Astrocyte (in vitro differentiated cells and primary cell): ENCODE measurements around the gene PSMD5. TPM values are rescaled to one million over a fixed set of nuclear protein-coding genes. Genes with fewer than 3 reads are reported as not detected.
A peak's percentile ranks its signal among the peaks of the same experiment; 100 is the strongest.

Experiments used
- DNase-seq: peaks from one replicate; pipeline ENCODE4 v3.0.0-alpha.2; 2010; ENCODE audit warnings: low read depth
- FAIRE-seq: peaks from 2 replicates; lab custom pipeline; 2011; peaks lifted over from hg19 to GRCh38; lab: Jason Lieb, UNC
- H2AFZ ChIP-seq: 2 replicates; pipeline ENCODE4 v1.6.0; 2012; ENCODE audit warnings: low read depth, low read length, inconsistent platforms
- H3K27ac ChIP-seq: 2 replicates; pipeline ENCODE4 v1.5.1; 2011; ENCODE audit warnings: low read depth, low read length, inconsistent platforms
- H3K27me3 ChIP-seq: 2 replicates; pipeline ENCODE4 v1.6.0; 2011; ENCODE audit warnings: low read length, inconsistent platforms; ENCODE audit not compliant: insufficient read depth
- H3K36me3 ChIP-seq: 2 replicates; pipeline ENCODE4 v1.5.1; 2011; ENCODE audit warnings: low read length, inconsistent platforms; ENCODE audit not compliant: insufficient read depth
- H3K4me1 ChIP-seq: 2 replicates; pipeline ENCODE4 v1.5.1; 2011; ENCODE audit warnings: low read length, inconsistent platforms; ENCODE audit not compliant: insufficient read depth
- H3K4me2 ChIP-seq: 2 replicates; pipeline ENCODE4 v1.6.0; 2012; ENCODE audit warnings: low read length, inconsistent platforms
- H3K4me3 ChIP-seq: 2 replicates; pipeline ENCODE4 v1.5.1; 2011; ENCODE audit warnings: low read depth, mild to moderate bottlenecking, low read length, inconsistent platforms; ENCODE audit not compliant: insufficient read depth
- H3K79me2 ChIP-seq: 2 replicates; pipeline ENCODE4 v1.6.0; 2012; ENCODE audit warnings: mild to moderate bottlenecking, low read length, inconsistent platforms; ENCODE audit not compliant: insufficient read depth
- H3K9ac ChIP-seq: 2 replicates; pipeline ENCODE4 v1.6.0; 2012; ENCODE audit warnings: mild to moderate bottlenecking, low read length, inconsistent platforms
- H3K9me3 ChIP-seq: 2 replicates; pipeline ENCODE4 v1.5.1; 2012; ENCODE audit warnings: low read depth, mild to moderate bottlenecking, low read length, inconsistent platforms; ENCODE audit not compliant: insufficient read depth
- H4K20me1 ChIP-seq: 2 replicates; pipeline ENCODE4 v1.6.0; 2012; ENCODE audit warnings: low read length, inconsistent platforms; ENCODE audit not compliant: insufficient read depth
- H3K27ac Mint-ChIP-seq: one replicate; pipeline ENCODE4 v1.8.0; 2021; ENCODE audit warnings: mild to moderate bottlenecking, mixed read lengths; ENCODE audit not compliant: unreplicated experiment
- H3K27me3 Mint-ChIP-seq: one replicate; pipeline ENCODE4 v1.8.0; 2021; ENCODE audit warnings: low read depth, mixed read lengths; ENCODE audit not compliant: unreplicated experiment
- H3K36me3 Mint-ChIP-seq: one replicate; pipeline ENCODE4 v1.8.0; 2021; ENCODE audit warnings: low read depth, mixed read lengths; ENCODE audit not compliant: unreplicated experiment
- H3K4me1 Mint-ChIP-seq: one replicate; pipeline ENCODE4 v1.8.0; 2021; ENCODE audit warnings: low read depth, mixed read lengths; ENCODE audit not compliant: unreplicated experiment
- H3K4me3 Mint-ChIP-seq: one replicate; pipeline ENCODE4 v1.8.0; 2021; ENCODE audit warnings: mild to moderate bottlenecking, moderate library complexity, mixed read lengths; ENCODE audit not compliant: unreplicated experiment
- H3K9me3 Mint-ChIP-seq: one replicate; pipeline ENCODE4 v1.8.0; 2021; ENCODE audit warnings: mild to moderate bottlenecking, mixed read lengths; ENCODE audit not compliant: unreplicated experiment
- EZH2 ChIP-seq: IDR thresholded peaks from 2 replicates; pipeline ENCODE4 v1.6.1; 2012; ENCODE audit warnings: mild to moderate bottlenecking, low read length, inconsistent platforms; ENCODE audit not compliant: insufficient read depth
- total RNA-seq: library from RNA; stranded (reverse); gene quantifications from 2 replicates; pipeline ENCODE4 v1.2.1, GENCODE V29; 2021
- TF ChIP-seq, protein P1 (sequence below): IDR thresholded peaks from 2 replicates; pipeline ENCODE4 v1.5.1; 2011; ENCODE audit warnings: low read depth, mild to moderate bottlenecking, inconsistent platforms, low read length, moderate library complexity; ENCODE audit not compliant: insufficient read depth

The PSMD5 gene
- total RNA-seq, 1 donor from 2014 or later = 66.2 TPM

DNA sequence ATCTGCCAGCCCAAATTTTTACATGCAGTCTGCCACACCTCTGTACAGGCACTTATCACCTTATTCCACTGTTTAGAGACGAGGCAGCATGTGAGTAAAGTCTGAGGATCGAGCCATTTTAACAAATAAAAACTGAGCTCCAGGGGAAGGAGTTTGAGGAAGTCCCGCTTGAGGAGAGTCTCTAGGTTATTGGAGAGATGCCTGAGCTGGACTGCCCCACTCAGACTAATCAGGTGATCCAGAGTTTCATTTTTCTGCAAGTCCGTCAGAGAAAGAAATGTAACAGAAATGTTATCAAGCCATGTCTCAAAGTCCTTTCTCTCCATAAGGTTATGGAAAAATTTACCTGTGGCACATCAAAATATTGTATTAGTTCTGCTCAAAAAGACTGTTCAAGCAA lies 54.8 kb downstream of the PSMD5 start:
- H3K27ac ChIP-seq = no peak overlapping the region
- no peak for DNase-seq
- no peak overlapping the region for H3K4me2 ChIP-seq
- H3K27me3 ChIP-seq = no peaks in the 10 kb centered on the region
- no peaks in the 10 kb centered on the region for H3K9me3 ChIP-seq
- H3K36me3 ChIP-seq = peaks cover 17% of the 10 kb centered on the region
- H3K4me3 ChIP-seq = no peak overlapping the region
- H3K9me3 Mint-ChIP-seq = peaks cover 1% of the 10 kb centered on the region
- no peak overlapping the region for H3K9ac ChIP-seq
- H3K27ac Mint-ChIP-seq = no peak overlapping the region
- peaks cover 12% of the 10 kb centered on the region for H3K4me1 Mint-ChIP-seq
- H3K36me3 Mint-ChIP-seq = peaks cover 7% of the 10 kb centered on the region
- no peak for FAIRE-seq
- no peak for TF ChIP-seq EZH2
- TF ChIP-seq, protein P1, sequence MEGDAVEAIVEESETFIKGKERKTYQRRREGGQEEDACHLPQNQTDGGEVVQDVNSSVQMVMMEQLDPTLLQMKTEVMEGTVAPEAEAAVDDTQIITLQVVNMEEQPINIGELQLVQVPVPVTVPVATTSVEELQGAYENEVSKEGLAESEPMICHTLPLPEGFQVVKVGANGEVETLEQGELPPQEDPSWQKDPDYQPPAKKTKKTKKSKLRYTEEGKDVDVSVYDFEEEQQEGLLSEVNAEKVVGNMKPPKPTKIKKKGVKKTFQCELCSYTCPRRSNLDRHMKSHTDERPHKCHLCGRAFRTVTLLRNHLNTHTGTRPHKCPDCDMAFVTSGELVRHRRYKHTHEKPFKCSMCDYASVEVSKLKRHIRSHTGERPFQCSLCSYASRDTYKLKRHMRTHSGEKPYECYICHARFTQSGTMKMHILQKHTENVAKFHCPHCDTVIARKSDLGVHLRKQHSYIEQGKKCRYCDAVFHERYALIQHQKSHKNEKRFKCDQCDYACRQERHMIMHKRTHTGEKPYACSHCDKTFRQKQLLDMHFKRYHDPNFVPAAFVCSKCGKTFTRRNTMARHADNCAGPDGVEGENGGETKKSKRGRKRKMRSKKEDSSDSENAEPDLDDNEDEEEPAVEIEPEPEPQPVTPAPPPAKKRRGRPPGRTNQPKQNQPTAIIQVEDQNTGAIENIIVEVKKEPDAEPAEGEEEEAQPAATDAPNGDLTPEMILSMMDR = no peak
- H3K4me3 Mint-ChIP-seq = no peak overlapping the region
- no peaks in the 10 kb centered on the region for H3K27me3 Mint-ChIP-seq
- peaks cover 46% of the 10 kb centered on the region for H4K20me1 ChIP-seq
- H3K4me1 ChIP-seq = peaks cover 7% of the 10 kb centered on the region
- H3K79me2 ChIP-seq = peaks cover 98% of the 10 kb centered on the region
- no peak overlapping the region for H2AFZ ChIP-seq

DNA sequence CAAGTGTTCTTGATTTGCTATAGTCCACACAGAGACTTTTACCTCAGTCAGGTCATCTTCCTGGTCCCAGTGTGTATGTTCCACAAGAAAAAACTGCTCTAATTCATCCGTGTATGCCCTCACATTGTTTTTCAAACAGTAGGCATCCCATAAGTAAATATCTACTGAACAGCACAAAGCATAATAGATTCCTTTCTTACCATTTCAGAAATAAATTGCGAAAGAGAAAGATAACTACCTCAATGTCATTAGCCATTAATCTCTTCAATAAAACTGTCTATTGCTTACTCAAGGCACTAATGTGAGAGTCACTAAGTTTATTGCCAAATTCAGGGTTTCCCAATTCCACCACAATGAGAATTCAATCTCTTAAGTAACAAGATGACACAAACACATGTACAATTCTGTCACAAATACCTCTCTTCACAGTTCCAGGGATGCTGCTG lies 59.1 kb downstream of the PSMD5 start:
- no peaks in the 10 kb centered on the region for H3K4me1 Mint-ChIP-seq

DNA sequence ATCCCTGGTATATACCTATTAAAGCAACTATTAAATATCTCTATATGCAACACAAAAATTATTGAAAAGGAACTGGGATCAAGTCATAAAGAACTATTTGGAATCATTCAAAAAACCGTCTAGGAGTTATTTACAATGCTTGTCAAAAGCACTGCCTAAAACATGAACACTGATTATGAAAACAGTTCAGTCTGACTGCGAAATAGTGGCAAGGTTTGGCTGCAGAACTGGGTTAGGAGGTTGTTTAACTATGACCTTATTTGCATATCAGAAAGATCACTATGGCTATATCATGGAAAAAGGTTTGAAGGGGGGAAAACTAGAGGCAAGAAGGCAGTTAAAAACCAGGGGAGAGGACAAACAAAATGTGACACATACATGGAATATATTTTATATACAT lies 61.5 kb downstream of the PSMD5 start:
- no peak overlapping the region for H2AFZ ChIP-seq
- H3K4me1 Mint-ChIP-seq = no peaks in the 10 kb centered on the region
- H3K27ac ChIP-seq = no peak overlapping the region
- no peak overlapping the region for H3K27ac Mint-ChIP-seq
- H3K9me3 Mint-ChIP-seq = peaks cover under 1% of the 10 kb centered on the region
- no peak for DNase-seq
- H3K36me3 ChIP-seq = peaks cover 24% of the 10 kb centered on the region
- H3K4me3 Mint-ChIP-seq = no peak overlapping the region
- no peaks in the 10 kb centered on the region for H3K27me3 ChIP-seq
- no peak overlapping the region for H3K9ac ChIP-seq
- H4K20me1 ChIP-seq = peaks cover 66% of the 10 kb centered on the region
- H3K4me3 ChIP-seq = no peak overlapping the region
- peaks cover 9% of the 10 kb centered on the region for H3K36me3 Mint-ChIP-seq
- no peaks in the 10 kb centered on the region for H3K4me1 ChIP-seq
- no peaks in the 10 kb centered on the region for H3K27me3 Mint-ChIP-seq
- no peak for FAIRE-seq
- peaks cover 63% of the 10 kb centered on the region for H3K79me2 ChIP-seq
- H3K9me3 ChIP-seq = no peaks in the 10 kb centered on the region
- H3K4me2 ChIP-seq = no peak overlapping the region
- TF ChIP-seq, protein P1 = no peak
- no peak for TF ChIP-seq EZH2

More for the DNA sequence above, 59.1 kb downstream of the PSMD5 start:
- no peak for TF ChIP-seq EZH2
- TF ChIP-seq, protein P1 = no peak
- H3K9me3 Mint-ChIP-seq = peaks cover 1% of the 10 kb centered on the region
- Histone ChIP-seq H3K9me3 (no peaks in the 10 kb centered on the region), H3K79me2 (peaks cover 87% of the 10 kb centered on the region), H3K4me1 (no peaks in the 10 kb centered on the region), H3K27me3 (no peaks in the 10 kb centered on the region), H3K27ac (no peak overlapping the region), H3K4me2 (no peak overlapping the region), H2AFZ (no peak overlapping the region), H3K36me3 (peaks cover 14% of the 10 kb centered on the region), H3K9ac (no peak overlapping the region), H4K20me1 (peaks cover 60% of the 10 kb centered on the region), H3K4me3 (no peak overlapping the region)
- H3K4me3 Mint-ChIP-seq = no peak overlapping the region
- DNase-seq (peak; percentile 41), FAIRE-seq (no peak)
- H3K27ac Mint-ChIP-seq = no peak overlapping the region
- peaks cover 7% of the 10 kb centered on the region for H3K36me3 Mint-ChIP-seq
- H3K27me3 Mint-ChIP-seq = no peaks in the 10 kb centered on the region
